ENCODE measurements around the gene UNG. TPM values are rescaled to one million over a fixed set of nuclear protein-coding genes. Genes with fewer than 3 reads are reported as not detected.
A peak's percentile ranks its signal among the peaks of the same experiment; 100 is the strongest.

UNG gene
- total RNA-seq, 1 donor from 2014 or later = 21.8 TPM

GRCh38 chr12:109088818-109089217 is 8.6 kb upstream of the UNG start:
- no peak for DNase-seq (ENCODE audit: low read depth in 2 of 2)

- no peak for DNase-seq (ENCODE audit: low read depth in 2 of 2)
Measured at GRCh38 chr12:109089683-109090082, 7.7 kb upstream of the UNG start.

- DNase-seq (ENCODE audit: low read depth in 2 of 2) = no peak
Measured at GRCh38 chr12:109092497-109093021, 4.8 kb upstream of the UNG start.

- peak; percentile 84 to 91 for DNase-seq (ENCODE audit: low read depth in 2 of 2)
Measured at GRCh38 chr12:109093022-109093918, 4.1 kb upstream of the UNG start, which contains the start of gene ALKBH2. Gene ALKBH2, minus strand, starts transcription at chr12:109093472. Its CDS starts 686 bp downstream, at chr12:109092786.

- DNase-seq (ENCODE audit: low read depth in 2 of 2) = no peak
Measured at GRCh38 chr12:109097140-109097434, 310 bp upstream of the UNG start.

- DNase-seq (ENCODE audit: low read depth in 2 of 2) = peak in 1 of 2 donors; percentile 58
Measured at GRCh38 chr12:109098183-109098604, 797 bp downstream of the UNG start.

GRCh38 chr12:109098651-109099050 is 1.3 kb downstream of the UNG start:
- peak in 1 of 2 donors; percentile 37 for DNase-seq (ENCODE audit: low read depth in 2 of 2)

GRCh38 chr12:109099431-109100020 is 2.1 kb downstream of the UNG start:
- peak in 1 of 2 donors; percentile 6 for DNase-seq (ENCODE audit: low read depth in 2 of 2)

GRCh38 chr12:109100741-109101140 is 3.3 kb downstream of the UNG start:
- no peak for DNase-seq (ENCODE audit: low read depth in 2 of 2)

GRCh38 chr12:109102491-109102890 is 5.1 kb downstream of the UNG start:
- no peak for DNase-seq (ENCODE audit: low read depth in 2 of 2)

GRCh38 chr12:109105176-109105575 is 7.8 kb downstream of the UNG start:
- no peak for DNase-seq (ENCODE audit: low read depth in 2 of 2)

- DNase-seq (ENCODE audit: low read depth in 2 of 2) = no peak
Measured at GRCh38 chr12:109109746-109110350, 12.5 kb downstream of the UNG start.

- DNase-seq (ENCODE audit: low read depth in 2 of 2) = peak in 1 of 2 donors; percentile 76
Measured at GRCh38 chr12:109110988-109111495, 13.6 kb downstream of the UNG start.

GRCh38 chr12:109112720-109113465 is 15.5 kb downstream of the UNG start:
- no peak for DNase-seq (ENCODE audit: low read depth in 2 of 2)

- DNase-seq (ENCODE audit: low read depth in 2 of 2) = no peak
Measured at GRCh38 chr12:109113661-109114321, 16.4 kb downstream of the UNG start.

- DNase-seq (ENCODE audit: low read depth in 2 of 2) = no peak
Measured at GRCh38 chr12:109114644-109115043, 17.2 kb downstream of the UNG start.

- DNase-seq (ENCODE audit: low read depth in 2 of 2) = no peak
Measured at GRCh38 chr12:109115404-109115757, 18.0 kb downstream of the UNG start.

- DNase-seq (ENCODE audit: low read depth in 2 of 2) = no peak
Measured at GRCh38 chr12:109115758-109116610, 18.6 kb downstream of the UNG start, which contains the start of gene ACACB. Gene ACACB, plus strand, starts transcription at chr12:109116587. Its CDS starts 22,819 bp downstream, at chr12:109139406.

- no peak for DNase-seq (ENCODE audit: low read depth in 2 of 2)
Measured at GRCh38 chr12:109116611-109116949, 19.2 kb downstream of the UNG start.

- no peak for DNase-seq (ENCODE audit: low read depth in 2 of 2)
Measured at GRCh38 chr12:109120095-109120494, 22.7 kb downstream of the UNG start.
